ENCODE results near the gene KIR2DL1.
"Not testable (repeated sequence)": the region's sequence is repeated elsewhere in the genome, so short reads cannot be mapped to it uniquely, and the experiment has no call there.

KIR2DL1 gene

GRCh38 chr19:54817670-54818536, 48.3 kb downstream of the KIR2DL1 start:
- H3K27ac ChIP-seq (ENCODE audit: poor library complexity, severe bottlenecking) = no peak overlapping the region
- TF ChIP-seq CTCF (IDR thresholded peaks at IDR 0.05; ENCODE audit: poor library complexity, severe bottlenecking) = no peak
- H3K4me1 ChIP-seq (ENCODE audit: insufficient read depth, poor library complexity, severe bottlenecking) = no peaks in the 10 kb centered on the region
- no peaks in the 10 kb centered on the region for H3K9me3 ChIP-seq (ENCODE audit: severe bottlenecking)
- DNase-seq (ENCODE audit: low spot score) (no peak), ATAC-seq (ENCODE audit: low read depth) (no peak)
- H3K36me3 ChIP-seq (ENCODE audit: low read depth) = no peaks in the 10 kb centered on the region
- no peak overlapping the region for H3K4me3 ChIP-seq (ENCODE audit: severe bottlenecking)
- H3K27me3 ChIP-seq (ENCODE audit: insufficient read depth, poor library complexity, severe bottlenecking) = no peaks in the 10 kb centered on the region

- H3K9me3 ChIP-seq (ENCODE audit: severe bottlenecking); ATAC-seq (ENCODE audit: low read depth); H3K4me3 ChIP-seq (ENCODE audit: severe bottlenecking); H3K36me3 ChIP-seq (ENCODE audit: low read depth); DNase-seq (ENCODE audit: low spot score); H3K27ac ChIP-seq (ENCODE audit: poor library complexity, severe bottlenecking); H3K4me1 ChIP-seq (ENCODE audit: insufficient read depth, poor library complexity, severe bottlenecking); H3K27me3 ChIP-seq (ENCODE audit: insufficient read depth, poor library complexity, severe bottlenecking): not testable (repeated sequence)
Measured at GRCh38 chr19:54824416-54824815, 54.8 kb downstream of the KIR2DL1 start.

GRCh38 chr19:54825326-54825725, 55.7 kb downstream of the KIR2DL1 start:
- H3K27me3 ChIP-seq (ENCODE audit: insufficient read depth, poor library complexity, severe bottlenecking); H3K27ac ChIP-seq (ENCODE audit: poor library complexity, severe bottlenecking); H3K9me3 ChIP-seq (ENCODE audit: severe bottlenecking); DNase-seq (ENCODE audit: low spot score); H3K36me3 ChIP-seq (ENCODE audit: low read depth); H3K4me1 ChIP-seq (ENCODE audit: insufficient read depth, poor library complexity, severe bottlenecking); H3K4me3 ChIP-seq (ENCODE audit: severe bottlenecking): not testable (repeated sequence)
- ATAC-seq (ENCODE audit: low read depth) = 0 out of 3 replicates have a peak, but pooled peaks have one; percentile 41

- H3K4me3 ChIP-seq (ENCODE audit: severe bottlenecking); DNase-seq (ENCODE audit: low spot score); H3K4me1 ChIP-seq (ENCODE audit: insufficient read depth, poor library complexity, severe bottlenecking); H3K36me3 ChIP-seq (ENCODE audit: low read depth); H3K9me3 ChIP-seq (ENCODE audit: severe bottlenecking); H3K27ac ChIP-seq (ENCODE audit: poor library complexity, severe bottlenecking); H3K27me3 ChIP-seq (ENCODE audit: insufficient read depth, poor library complexity, severe bottlenecking); ATAC-seq (ENCODE audit: low read depth): not testable (repeated sequence)
Measured at GRCh38 chr19:54828064-54828463, 58.5 kb downstream of the KIR2DL1 start.

GRCh38 chr19:54832496-54832895, 62.9 kb downstream of the KIR2DL1 start, which contains the start of gene KIR2DS4:
Gene KIR2DS4 (plus strand): TSS chr19:54832676.
- not testable (repeated sequence) for H3K4me3 ChIP-seq (ENCODE audit: severe bottlenecking); H3K9me3 ChIP-seq (ENCODE audit: severe bottlenecking); H3K27me3 ChIP-seq (ENCODE audit: insufficient read depth, poor library complexity, severe bottlenecking)

More at GRCh38 chr19:54832496-54832895, 62.9 kb downstream of the KIR2DL1 start, which contains the start of gene KIR2DS4:
- DNase-seq (ENCODE audit: low spot score); H3K27ac ChIP-seq (ENCODE audit: poor library complexity, severe bottlenecking); ATAC-seq (ENCODE audit: low read depth); H3K36me3 ChIP-seq (ENCODE audit: low read depth); H3K4me1 ChIP-seq (ENCODE audit: insufficient read depth, poor library complexity, severe bottlenecking): not testable (repeated sequence)
